ENCODE measurements around the gene OR52N2. TPM values are rescaled to one million over a fixed set of nuclear protein-coding genes. Genes with fewer than 3 reads are reported as not detected.

Gene OR52N2
- total RNA-seq, 4 donors from 2014 or later: not detected

DNA sequence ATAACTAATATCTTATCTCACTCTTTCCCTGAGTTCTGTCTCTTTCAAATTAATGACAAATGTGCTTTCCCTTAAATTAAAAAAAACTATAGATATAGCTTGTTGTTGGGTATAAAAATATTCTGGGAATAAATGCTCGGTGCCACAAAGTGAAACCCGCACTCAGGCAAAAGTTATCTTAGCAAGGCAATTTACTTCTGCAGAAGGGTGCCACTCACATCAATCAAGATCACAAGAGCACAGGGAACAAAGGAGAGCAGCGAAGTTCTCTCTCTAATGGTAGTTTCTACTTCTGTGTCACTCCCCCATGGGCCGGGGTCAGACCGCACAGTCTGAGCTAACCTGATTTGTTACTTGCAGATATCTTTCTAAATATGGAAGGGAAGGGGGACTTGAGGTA, 4.7 kb upstream of the OR52N2 start:
- intact Hi-C loops (cut with DNase I): loop anchor here (10.0 kb wide), 1 partner anchor 329 kb away; no protein-coding TSS in a partner anchor
- peaks cover 0 to 5% (median 0%) of the 10 kb centered on the region in 4 donors for H3K27me3 ChIP-seq
- H3K4me3 ChIP-seq: no peak overlapping the region
- peaks cover 0 to 9% (median 0%) of the 10 kb centered on the region in 3 donors for H3K4me1 ChIP-seq
- WGBS, 2 donors: 73 to 91% methylated on average over 5 of the region's 5 CpGs
- no peaks in the 10 kb centered on the region for H3K9me3 ChIP-seq
- DNase-seq: no peak
- no peaks in the 10 kb centered on the region for H3K36me3 ChIP-seq
- TF ChIP-seq CTCF (IDR thresholded peaks at IDR 0.05) (no peak), POLR2A (IDR thresholded peaks at IDR 0.05) (no peak)
- H3K27ac ChIP-seq: no peak overlapping the region

GRCh38 chr11:5807580-5807979, 1.1 kb upstream of the OR52N2 start:
- 50 to 56% methylated on average over 7 to 10 of the region's 10 CpGs for WGBS, 2 donors
- peaks cover 0 to 13% (median 0%) of the 10 kb centered on the region in 3 donors for H3K4me1 ChIP-seq
- no peaks in the 10 kb centered on the region for H3K9me3 ChIP-seq
- intact Hi-C loops (cut with DNase I): loop anchor here (10.0 kb wide), 1 partner anchor 333 kb away; no protein-coding TSS in a partner anchor
- TF ChIP-seq CTCF (IDR thresholded peaks at IDR 0.05) (no peak), POLR2A (IDR thresholded peaks at IDR 0.05) (no peak)
- H3K36me3 ChIP-seq: no peaks in the 10 kb centered on the region
- no peak overlapping the region for H3K27ac ChIP-seq
- H3K27me3 ChIP-seq: peaks cover 0 to 8% (median 0%) of the 10 kb centered on the region in 4 donors
- DNase-seq: no peak
- H3K4me3 ChIP-seq: no peak overlapping the region

DNA sequence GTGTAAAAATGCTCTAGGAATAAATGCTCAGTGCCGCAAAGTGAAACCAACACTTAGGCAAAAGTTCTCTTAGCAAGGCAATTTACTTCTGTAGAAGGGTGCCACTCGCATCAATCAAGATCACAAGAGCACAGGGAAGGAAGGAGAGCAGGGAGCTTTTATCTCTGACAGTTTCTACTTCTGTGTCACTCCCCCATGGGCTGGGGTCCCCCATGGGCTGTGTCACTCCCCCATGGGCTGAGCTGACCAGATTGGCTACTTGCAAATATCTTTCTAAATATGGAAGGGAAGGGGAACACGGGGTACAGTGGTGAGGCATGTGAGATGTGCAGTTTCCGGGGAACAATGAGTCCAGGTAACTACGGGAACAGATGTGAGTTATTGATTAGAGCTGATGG, 397 bp downstream of the OR52N2 start:
- no peaks in the 10 kb centered on the region for H3K9me3 ChIP-seq
- peaks cover 0 to 8% (median 0%) of the 10 kb centered on the region in 4 donors for H3K27me3 ChIP-seq
- intact Hi-C loops (cut with DNase I): loop anchor here (10.0 kb wide), 1 partner anchor 334 kb away; no protein-coding TSS in a partner anchor
- H3K36me3 ChIP-seq: no peaks in the 10 kb centered on the region
- peak overlapping the region; percentile 22 to 60 (median 45) for H3K4me3 ChIP-seq
- no peak for DNase-seq
- peaks cover 0 to 13% (median 0%) of the 10 kb centered on the region in 3 donors for H3K4me1 ChIP-seq
- TF ChIP-seq POLR2A (IDR thresholded peaks at IDR 0.05) (no peak), CTCF (IDR thresholded peaks at IDR 0.05) (no peak)
- H3K27ac ChIP-seq: no peak overlapping the region
- 50 to 55% methylated on average over 4 to 5 of the region's 5 CpGs for WGBS, 2 donors

DNA sequence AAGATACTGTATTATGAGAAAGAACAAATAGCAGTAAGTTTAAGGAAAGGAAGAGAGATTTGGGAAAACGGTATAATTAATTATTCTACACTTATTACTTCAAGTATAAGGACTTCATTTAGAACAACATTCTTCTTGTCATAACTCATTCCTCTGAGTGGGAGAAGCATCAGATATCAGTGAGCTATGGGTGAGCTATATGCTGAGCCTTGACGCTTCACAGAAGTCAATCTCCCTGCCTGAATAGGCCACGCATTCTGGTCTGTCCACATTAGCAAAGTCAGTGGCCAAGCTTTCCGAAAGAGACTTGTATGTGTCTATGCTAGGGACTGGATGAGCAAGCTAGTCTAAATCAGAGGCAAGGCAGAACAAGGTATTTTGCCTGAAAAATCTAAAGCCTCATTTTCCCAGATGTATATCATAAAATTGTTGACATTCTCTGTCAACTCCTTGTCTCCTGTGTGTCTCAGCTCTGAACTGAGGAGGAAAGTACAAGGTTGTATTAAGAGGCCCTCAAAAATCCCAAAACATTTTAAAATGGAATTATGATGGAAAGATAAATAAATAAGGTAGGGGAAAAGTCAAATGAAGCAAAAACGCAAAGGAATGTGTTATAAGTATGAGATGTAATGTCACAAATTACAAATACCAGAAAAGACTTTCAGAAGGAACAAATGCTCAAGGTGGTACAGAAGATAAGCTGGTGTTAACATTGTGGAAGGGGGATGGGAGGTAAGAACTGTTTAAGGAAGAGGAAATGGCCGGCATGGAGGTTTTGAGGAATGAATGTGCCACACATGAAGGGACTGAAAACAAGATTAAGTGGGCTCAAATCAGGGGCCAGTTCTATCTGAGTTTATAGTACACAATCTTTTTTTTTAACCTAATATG, 1.4 kb downstream of the OR52N2 start:
- Histone ChIP-seq H3K27me3 (peaks cover 0 to 8% (median 0%) of the 10 kb centered on the region in 4 donors), H3K4me1 (peaks cover 0 to 13% (median 0%) of the 10 kb centered on the region in 3 donors), H3K27ac (no peak overlapping the region), H3K36me3 (no peaks in the 10 kb centered on the region), H3K4me3 (no peak overlapping the region), H3K9me3 (no peaks in the 10 kb centered on the region)
- intact Hi-C loops (cut with DNase I): loop anchor here (10.0 kb wide), 1 partner anchor 335 kb away; no protein-coding TSS in a partner anchor
- no peak for DNase-seq
- WGBS, 2 donors: 68 to 73% methylated on average over 5 to 6 of the region's 6 CpGs
- TF ChIP-seq POLR2A (IDR thresholded peaks at IDR 0.05) (no peak), CTCF (IDR thresholded peaks at IDR 0.05) (no peak)

DNA sequence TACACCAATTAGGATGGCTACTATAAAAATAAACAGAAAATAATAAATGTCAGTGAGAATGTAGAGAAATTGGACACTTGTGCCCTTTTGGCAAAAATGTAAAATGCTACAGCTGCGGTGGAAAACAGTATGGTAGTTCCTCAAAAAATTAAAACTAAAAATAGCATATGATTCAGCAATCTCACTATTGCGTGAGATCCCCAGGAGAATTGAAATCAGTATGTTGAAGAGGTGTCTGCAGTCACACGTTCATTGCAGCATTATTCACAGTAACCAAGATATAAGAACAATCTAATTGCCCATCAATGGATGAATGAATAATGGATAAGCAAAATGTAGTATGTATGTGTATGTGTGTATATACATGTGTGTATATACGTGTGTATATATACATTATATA, 6.8 kb downstream of the OR52N2 start:
- 48 to 56% methylated on average over 4 of the region's 4 CpGs for WGBS, 2 donors
- no peak for DNase-seq
- no peaks in the 10 kb centered on the region for H3K27me3 ChIP-seq
- no peaks in the 10 kb centered on the region for H3K4me1 ChIP-seq
- H3K27ac ChIP-seq: no peak overlapping the region
- no peak overlapping the region for H3K4me3 ChIP-seq
- no peaks in the 10 kb centered on the region for H3K9me3 ChIP-seq
- intact Hi-C loops (cut with DNase I): no loop called here
- TF ChIP-seq CTCF (IDR thresholded peaks at IDR 0.05) (no peak), POLR2A (IDR thresholded peaks at IDR 0.05) (no peak)
- no peaks in the 10 kb centered on the region for H3K36me3 ChIP-seq
